GM18951 (cell line): ENCODE results near the gene LRRC14B.
"Not testable (repeated sequence)": the region's sequence is repeated elsewhere in the genome, so short reads cannot be mapped to it uniquely, and the experiment has no call there.

Source experiments
- POLR2A ChIP-seq: IDR thresholded peaks from 4 replicates; pipeline ENCODE4 v1.6.1; 2011; ENCODE audit warnings: mild to moderate bottlenecking; ENCODE audit not compliant: insufficient read length, insufficient read depth; ENCODE audit errors: extremely low read depth
- in situ Hi-C: fragments of 300-500 bp; cut with MboI; formaldehyde crosslinking; loops from one replicate; pipeline ENCODE4 v1.12.0; 2022; ENCODE audit warnings: low sequenced_read_pairs, mixed read lengths, inconsistent platforms; ENCODE audit not compliant: unreplicated experiment

The LRRC14B gene

DNA sequence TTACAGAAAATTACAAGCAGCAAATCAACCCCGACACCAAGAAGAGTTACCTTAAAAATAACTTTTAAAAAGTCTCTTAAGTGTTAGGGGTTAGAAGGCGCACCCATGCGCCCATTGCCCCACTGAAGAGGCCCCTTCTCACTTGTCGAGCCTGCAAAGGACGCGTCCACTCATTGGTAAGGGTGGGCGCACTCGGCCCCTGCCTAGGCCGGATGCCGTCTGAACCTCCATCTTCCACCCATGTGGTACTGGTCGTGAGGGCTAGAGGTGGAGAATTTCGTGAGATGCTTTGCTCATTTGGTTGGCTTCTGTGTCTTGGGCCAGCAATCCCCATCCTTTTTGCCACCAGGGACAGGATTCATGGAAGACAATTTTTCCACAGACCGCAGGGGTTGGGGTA lies 27.5 kb upstream of the LRRC14B start:
- TF ChIP-seq POLR2A = no peak
- in situ Hi-C loops = no loop called here

- TF ChIP-seq POLR2A = no peak
- in situ Hi-C loops = no loop called here
These were observed 27.1 kb upstream of the LRRC14B start for GRCh38 chr5:164244-164643.

- in situ Hi-C loops = not testable (repeated sequence)
These were observed 26.5 kb upstream of the LRRC14B start for GRCh38 chr5:164783-165182.

- TF ChIP-seq POLR2A = no peak
- in situ Hi-C loops = no loop called here
These were observed 24.6 kb upstream of the LRRC14B start for GRCh38 chr5:166441-167372.

- in situ Hi-C loops = no loop called here
- TF ChIP-seq POLR2A = no peak
These were observed 23.8 kb upstream of the LRRC14B start for GRCh38 chr5:167511-167910.

- in situ Hi-C loops = no loop called here
- TF ChIP-seq POLR2A = no peak
These were observed 23.2 kb upstream of the LRRC14B start for GRCh38 chr5:167982-168660.

- no peak for TF ChIP-seq POLR2A
- in situ Hi-C loops = no loop called here
These were observed 22.1 kb upstream of the LRRC14B start for GRCh38 chr5:169071-169727.

GRCh38 chr5:169728-170094 lies 21.6 kb upstream of the LRRC14B start:
- in situ Hi-C loops = no loop called here
- no peak for TF ChIP-seq POLR2A

- in situ Hi-C loops = no loop called here
- TF ChIP-seq POLR2A = no peak
These were observed 20.1 kb upstream of the LRRC14B start for GRCh38 chr5:170971-171800.

- in situ Hi-C loops = no loop called here
These were observed 19.4 kb upstream of the LRRC14B start for GRCh38 chr5:171801-172331.

GRCh38 chr5:172421-172820 lies 18.9 kb upstream of the LRRC14B start:
- no peak for TF ChIP-seq POLR2A
- in situ Hi-C loops = no loop called here

More at GRCh38 chr5:171801-172331, 19.4 kb upstream of the LRRC14B start:
- TF ChIP-seq POLR2A = no peak

- in situ Hi-C loops = no loop called here
- no peak for TF ChIP-seq POLR2A
These were observed 18.4 kb upstream of the LRRC14B start for GRCh38 chr5:172841-173251.
